ENCODE measurements around the gene TRNT1. TPM values are rescaled to one million over a fixed set of nuclear protein-coding genes. Genes with fewer than 3 reads are reported as not detected.

Gene TRNT1
- polyA plus RNA-seq, 1 donor (not counting 4 experiments of a cell fraction or from before 2014, with no cell fraction given): 13.0 TPM

DNA sequence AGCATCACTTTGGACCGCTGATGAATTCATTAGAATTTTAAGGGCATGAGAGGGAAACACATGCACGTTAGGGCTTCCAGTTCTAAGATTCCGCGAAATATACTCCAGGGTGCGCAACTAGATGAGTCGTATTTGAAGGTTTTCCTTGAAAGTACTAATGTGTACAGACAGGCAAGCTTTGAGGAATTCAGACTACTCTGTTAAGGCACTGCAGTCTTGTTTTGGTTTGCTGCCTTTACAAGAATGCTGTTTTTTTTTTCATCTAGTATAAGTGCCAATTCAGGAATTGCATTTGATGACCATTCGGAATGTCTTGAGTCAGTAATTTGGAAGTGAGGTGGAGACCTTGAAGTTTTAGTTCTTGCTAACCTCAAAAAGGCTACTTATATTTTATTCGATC lies 19.1 kb downstream of the TRNT1 start:
- dilution Hi-C loops (cut with MboI; ENCODE audit: extremely low pct_ligation_motif_present, low sequenced_read_pairs): no loop called here
- no peaks in the 10 kb centered on the region for H3K9me3 ChIP-seq (ENCODE audit: control insufficient read depth, low read depth, low read length)
- no peaks in the 10 kb centered on the region for H3K9me1 ChIP-seq (ENCODE audit: control insufficient read depth, extremely low read depth, insufficient read depth, low read length)
- TF ChIP-seq EZH2 (IDR thresholded peaks at IDR 0.05; ENCODE audit: low read length): no peak
- TF ChIP-seq, protein P1, sequence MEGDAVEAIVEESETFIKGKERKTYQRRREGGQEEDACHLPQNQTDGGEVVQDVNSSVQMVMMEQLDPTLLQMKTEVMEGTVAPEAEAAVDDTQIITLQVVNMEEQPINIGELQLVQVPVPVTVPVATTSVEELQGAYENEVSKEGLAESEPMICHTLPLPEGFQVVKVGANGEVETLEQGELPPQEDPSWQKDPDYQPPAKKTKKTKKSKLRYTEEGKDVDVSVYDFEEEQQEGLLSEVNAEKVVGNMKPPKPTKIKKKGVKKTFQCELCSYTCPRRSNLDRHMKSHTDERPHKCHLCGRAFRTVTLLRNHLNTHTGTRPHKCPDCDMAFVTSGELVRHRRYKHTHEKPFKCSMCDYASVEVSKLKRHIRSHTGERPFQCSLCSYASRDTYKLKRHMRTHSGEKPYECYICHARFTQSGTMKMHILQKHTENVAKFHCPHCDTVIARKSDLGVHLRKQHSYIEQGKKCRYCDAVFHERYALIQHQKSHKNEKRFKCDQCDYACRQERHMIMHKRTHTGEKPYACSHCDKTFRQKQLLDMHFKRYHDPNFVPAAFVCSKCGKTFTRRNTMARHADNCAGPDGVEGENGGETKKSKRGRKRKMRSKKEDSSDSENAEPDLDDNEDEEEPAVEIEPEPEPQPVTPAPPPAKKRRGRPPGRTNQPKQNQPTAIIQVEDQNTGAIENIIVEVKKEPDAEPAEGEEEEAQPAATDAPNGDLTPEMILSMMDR (optimal IDR thresholded peaks at IDR 0.05 in 1 of 3, IDR thresholded peaks at IDR 0.05 in 1 of 3, conservative IDR thresholded peaks at IDR 0.05 in 1 of 3; ENCODE audit: extremely low read depth in 1 of 3, insufficient read depth in 2 of 3, low read length in 3 of 3): no peak
- no peak for DNase-seq (ENCODE audit: low read depth, low spot score)
- no peak overlapping the region for H3K4me3 ChIP-seq (ENCODE audit: control insufficient read depth in 2 of 3, extremely low read depth in 1 of 3, insufficient read depth in 2 of 3, low read depth in 1 of 3, low read length in 3 of 3)
- no peak overlapping the region for H3K27ac ChIP-seq (ENCODE audit: control insufficient read depth, insufficient read depth, low read length)
- H3K4me2 ChIP-seq (ENCODE audit: control insufficient read depth, extremely low read depth, insufficient read depth, low read depth, low read length): no peak overlapping the region
- H3K36me3 ChIP-seq (ENCODE audit: control insufficient read depth in 2 of 2, extremely low read depth in 1 of 2, insufficient read depth in 2 of 2, low read length in 2 of 2): peaks cover 16 to 35% of the 10 kb centered on the region in 2 experiments
- H3K79me2 ChIP-seq (ENCODE audit: control insufficient read depth, insufficient read depth, low read length): peaks cover 2% of the 10 kb centered on the region
- H3K9ac ChIP-seq (ENCODE audit: control insufficient read depth, extremely low read depth, insufficient read depth, low read length): no peak overlapping the region
- H4K20me1 ChIP-seq (ENCODE audit: control insufficient read depth, extremely low read depth, insufficient read depth, low read length): no peaks in the 10 kb centered on the region
- no peak for FAIRE-seq
- H3K27me3 ChIP-seq (ENCODE audit: control insufficient read depth, extremely low read depth, insufficient read depth, low read length): no peaks in the 10 kb centered on the region
- no peak overlapping the region for H2AFZ ChIP-seq (ENCODE audit: control insufficient read depth, low read length)
- H3K4me1 ChIP-seq (ENCODE audit: control insufficient read depth, extremely low read depth, insufficient read depth, low read length): no peaks in the 10 kb centered on the region

DNA sequence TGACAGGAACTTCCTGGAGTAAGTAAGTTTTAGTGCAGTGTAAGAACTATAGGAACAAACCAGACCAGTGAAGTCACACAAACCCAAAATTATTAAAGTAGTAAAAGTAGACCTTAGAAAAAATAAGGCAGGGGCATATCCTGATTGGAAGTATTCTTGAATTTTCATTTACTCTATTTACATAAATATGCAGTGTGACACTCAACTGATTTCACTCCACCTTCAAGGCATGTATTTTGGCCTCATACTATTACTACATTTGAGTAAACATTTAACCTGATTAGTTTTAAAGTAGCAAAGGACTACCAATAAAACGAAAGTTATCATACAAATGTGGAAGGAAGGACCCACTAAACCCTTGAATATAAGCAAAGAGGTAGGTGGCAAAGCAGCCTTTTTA lies 22.8 kb downstream of the TRNT1 start:
- Histone ChIP-seq H3K9me1 (ENCODE audit: control insufficient read depth, extremely low read depth, insufficient read depth, low read length) (no peaks in the 10 kb centered on the region), H3K4me1 (ENCODE audit: control insufficient read depth, extremely low read depth, insufficient read depth, low read length) (no peaks in the 10 kb centered on the region), H4K20me1 (ENCODE audit: control insufficient read depth, extremely low read depth, insufficient read depth, low read length) (no peaks in the 10 kb centered on the region), H3K4me2 (ENCODE audit: control insufficient read depth, extremely low read depth, insufficient read depth, low read depth, low read length) (no peak overlapping the region), H2AFZ (ENCODE audit: control insufficient read depth, low read length) (no peak overlapping the region), H3K36me3 (ENCODE audit: control insufficient read depth in 2 of 2, extremely low read depth in 1 of 2, insufficient read depth in 2 of 2, low read length in 2 of 2) (peaks cover 20 to 35% of the 10 kb centered on the region in 2 experiments), H3K9ac (ENCODE audit: control insufficient read depth, extremely low read depth, insufficient read depth, low read length) (no peak overlapping the region), H3K27ac (ENCODE audit: control insufficient read depth, insufficient read depth, low read length) (no peak overlapping the region), H3K27me3 (ENCODE audit: control insufficient read depth, extremely low read depth, insufficient read depth, low read length) (no peaks in the 10 kb centered on the region), H3K79me2 (ENCODE audit: control insufficient read depth, insufficient read depth, low read length) (no peaks in the 10 kb centered on the region), H3K9me3 (ENCODE audit: control insufficient read depth, low read depth, low read length) (no peaks in the 10 kb centered on the region), H3K4me3 (ENCODE audit: control insufficient read depth in 2 of 3, extremely low read depth in 1 of 3, insufficient read depth in 2 of 3, low read depth in 1 of 3, low read length in 3 of 3) (no peak overlapping the region)
- dilution Hi-C loops (cut with MboI; ENCODE audit: extremely low pct_ligation_motif_present, low sequenced_read_pairs): no loop called here
- FAIRE-seq (no peak), DNase-seq (ENCODE audit: low read depth, low spot score) (no peak)
- TF ChIP-seq, protein P1 (optimal IDR thresholded peaks at IDR 0.05 in 1 of 3, IDR thresholded peaks at IDR 0.05 in 1 of 3, conservative IDR thresholded peaks at IDR 0.05 in 1 of 3; ENCODE audit: extremely low read depth in 1 of 3, insufficient read depth in 2 of 3, low read length in 3 of 3): no peak

Data from keratinocyte (primary cell).